Hematopoietic multipotent progenitor cell treated with erythropoietin and hydrocortisone succinate and interleukin-3 and kit ligand, for 8 days (in vitro differentiated cells): ENCODE measurements around the gene IL10.

Experiments
- DNase-seq: peaks from one replicate; pipeline ENCODE4 v3.0.0-alpha.2; 2015

Gene IL10

DNA sequence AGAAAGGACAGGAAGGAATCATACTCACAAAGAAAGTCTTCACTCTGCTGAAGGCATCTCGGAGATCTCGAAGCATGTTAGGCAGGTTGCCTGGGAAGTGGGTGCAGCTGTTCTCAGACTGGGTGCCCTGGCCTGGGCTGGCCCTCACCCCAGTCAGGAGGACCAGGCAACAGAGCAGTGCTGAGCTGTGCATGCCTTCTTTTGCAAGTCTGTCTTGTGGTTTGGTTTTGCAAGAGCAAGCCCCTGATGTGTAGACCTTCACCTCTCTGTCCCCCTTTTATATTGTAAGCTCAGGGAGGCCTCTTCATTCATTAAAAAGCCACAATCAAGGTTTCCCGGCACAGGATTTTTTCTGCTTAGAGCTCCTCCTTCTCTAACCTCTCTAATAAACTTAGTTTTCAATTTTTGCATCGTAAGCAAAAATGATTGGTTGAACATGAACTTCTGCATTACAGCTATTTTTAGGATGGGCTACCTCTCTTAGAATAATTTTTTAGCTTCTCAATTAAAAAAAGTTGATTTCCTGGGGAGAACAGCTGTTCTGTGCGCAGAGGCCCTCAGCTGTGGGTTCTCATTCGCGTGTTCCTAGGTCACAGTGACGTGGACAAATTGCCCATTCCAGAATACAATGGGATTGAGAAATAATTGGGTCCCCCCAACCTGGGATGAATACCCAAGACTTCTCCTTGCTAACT lies at the start of gene IL10:
Gene IL10 (minus strand): TSS at position 252 of the 695 bp plus-strand sequence. CDS start 59 bp downstream, at position 193.
- DNase-seq, result no peak

- no peak for DNase-seq
Measured at GRCh38 chr1:206821493-206821892, 49.2 kb upstream of the IL10 start.

GRCh38 chr1:206816390-206817287 lies 44.3 kb upstream of the IL10 start:
- DNase-seq, result peak; percentile 93

- peak; percentile 26 for DNase-seq
Measured at GRCh38 chr1:206814716-206815341, 42.5 kb upstream of the IL10 start.

- DNase-seq, result no peak
Measured at GRCh38 chr1:206812471-206812870, 40.2 kb upstream of the IL10 start.

DNA sequence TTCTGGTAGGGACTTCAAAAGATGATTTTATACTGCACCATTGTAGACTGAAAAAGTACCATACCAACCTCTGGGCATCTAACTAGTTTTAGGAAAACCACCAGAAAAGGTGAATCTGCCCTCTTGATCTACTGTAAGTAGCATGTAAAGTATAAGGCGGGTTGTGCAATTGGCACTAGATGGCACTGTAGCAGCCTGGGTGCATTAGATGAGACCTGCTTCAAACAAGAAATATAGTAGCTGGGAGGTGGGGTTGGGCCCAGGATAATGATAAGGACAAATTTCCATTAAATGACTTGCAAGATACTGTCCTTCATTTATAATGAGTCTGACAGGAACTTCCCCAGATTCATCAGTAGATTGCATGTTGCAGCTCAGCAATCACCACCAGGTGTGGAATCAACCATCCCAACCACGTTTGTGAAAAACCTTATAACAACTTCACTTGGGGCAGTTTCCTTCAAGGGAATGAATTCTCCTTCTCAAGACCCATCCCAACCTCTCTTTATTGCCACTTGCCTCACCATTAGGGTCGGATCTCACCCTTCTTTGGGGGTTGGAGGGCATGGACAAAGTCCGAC lies 37.3 kb upstream of the IL10 start:
- peak; percentile 73 for DNase-seq

GRCh38 chr1:206808615-206809014 lies 36.3 kb upstream of the IL10 start:
- DNase-seq, result peak; percentile 51

GRCh38 chr1:206805357-206805756 lies 33.1 kb upstream of the IL10 start:
- no peak for DNase-seq

DNA sequence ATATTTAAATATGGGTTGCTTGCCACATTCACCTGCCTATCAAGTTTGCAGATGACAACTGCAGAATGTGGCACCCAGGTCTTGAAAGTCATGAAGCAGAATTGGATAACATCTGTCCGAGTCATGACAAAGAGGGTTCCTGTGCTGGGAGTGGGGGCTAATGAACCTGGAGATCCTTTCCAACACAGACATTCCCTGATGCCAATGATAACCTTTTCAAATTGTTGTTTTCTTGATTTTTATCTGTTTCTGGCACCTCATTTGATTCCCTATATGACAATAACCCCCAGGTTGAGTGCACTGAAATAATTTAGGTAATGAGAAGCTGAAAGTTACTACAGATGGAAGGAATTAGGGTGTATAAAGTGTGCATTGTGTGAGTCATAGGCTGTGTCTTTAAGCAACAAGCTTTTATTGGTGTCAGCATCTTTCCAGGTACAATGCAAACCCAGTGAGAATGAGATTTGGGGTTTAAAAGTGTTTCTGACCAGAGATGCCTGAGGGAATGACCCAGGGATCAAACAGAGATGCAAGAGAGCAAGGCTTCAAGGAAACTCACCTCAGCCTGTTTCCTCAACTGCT lies 32.0 kb upstream of the IL10 start:
- no peak for DNase-seq

- no peak for DNase-seq
Measured at GRCh38 chr1:206803221-206803730, 31.0 kb upstream of the IL10 start.

- DNase-seq, result no peak
Measured at GRCh38 chr1:206802401-206802800, 30.1 kb upstream of the IL10 start.

GRCh38 chr1:206801467-206801866 lies 29.2 kb upstream of the IL10 start:
- no peak for DNase-seq

DNA sequence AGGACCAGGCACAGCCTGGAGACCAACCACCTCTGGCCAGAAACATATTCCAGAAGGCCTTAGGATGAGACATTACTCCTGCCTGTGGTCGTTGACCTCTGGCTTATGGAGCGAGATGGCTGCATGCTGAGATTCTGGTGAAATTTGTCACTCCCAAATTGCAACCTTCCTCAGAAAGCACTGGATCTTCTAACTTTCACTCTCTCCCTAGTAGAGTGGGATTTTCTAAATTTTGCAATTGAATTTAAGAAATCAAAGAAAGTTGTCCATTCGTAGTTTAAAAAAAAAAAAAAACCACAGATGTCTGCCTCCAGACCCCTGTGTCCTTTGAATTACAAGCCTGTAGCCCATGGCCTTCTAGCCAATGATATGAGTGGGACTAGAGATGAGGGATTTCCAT lies 28.6 kb upstream of the IL10 start:
- no peak for DNase-seq

DNA sequence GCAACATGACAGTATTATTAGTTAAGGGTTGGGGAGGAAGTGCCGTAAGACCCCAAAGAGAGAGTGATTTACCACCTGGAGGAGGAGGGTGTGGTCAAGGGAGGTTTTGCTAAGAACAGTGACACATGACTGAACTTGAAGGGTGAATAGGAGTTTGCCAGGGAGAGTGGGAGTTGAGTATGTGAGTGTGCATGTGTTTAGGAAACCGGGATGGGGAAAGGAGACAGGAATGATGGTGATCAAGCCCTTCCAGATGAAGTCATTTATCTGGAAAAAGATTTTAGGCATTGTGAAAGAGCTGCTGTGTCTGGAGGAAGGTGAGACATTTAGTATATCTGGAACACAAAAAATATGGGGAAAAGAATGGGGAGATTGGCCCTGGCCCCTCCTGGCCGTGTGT lies 28.1 kb upstream of the IL10 start:
- DNase-seq, result no peak

- DNase-seq, result no peak
Measured at GRCh38 chr1:206799311-206799710, 27.0 kb upstream of the IL10 start.

- no peak for DNase-seq
Measured at GRCh38 chr1:206798384-206798996, 26.2 kb upstream of the IL10 start.

DNA sequence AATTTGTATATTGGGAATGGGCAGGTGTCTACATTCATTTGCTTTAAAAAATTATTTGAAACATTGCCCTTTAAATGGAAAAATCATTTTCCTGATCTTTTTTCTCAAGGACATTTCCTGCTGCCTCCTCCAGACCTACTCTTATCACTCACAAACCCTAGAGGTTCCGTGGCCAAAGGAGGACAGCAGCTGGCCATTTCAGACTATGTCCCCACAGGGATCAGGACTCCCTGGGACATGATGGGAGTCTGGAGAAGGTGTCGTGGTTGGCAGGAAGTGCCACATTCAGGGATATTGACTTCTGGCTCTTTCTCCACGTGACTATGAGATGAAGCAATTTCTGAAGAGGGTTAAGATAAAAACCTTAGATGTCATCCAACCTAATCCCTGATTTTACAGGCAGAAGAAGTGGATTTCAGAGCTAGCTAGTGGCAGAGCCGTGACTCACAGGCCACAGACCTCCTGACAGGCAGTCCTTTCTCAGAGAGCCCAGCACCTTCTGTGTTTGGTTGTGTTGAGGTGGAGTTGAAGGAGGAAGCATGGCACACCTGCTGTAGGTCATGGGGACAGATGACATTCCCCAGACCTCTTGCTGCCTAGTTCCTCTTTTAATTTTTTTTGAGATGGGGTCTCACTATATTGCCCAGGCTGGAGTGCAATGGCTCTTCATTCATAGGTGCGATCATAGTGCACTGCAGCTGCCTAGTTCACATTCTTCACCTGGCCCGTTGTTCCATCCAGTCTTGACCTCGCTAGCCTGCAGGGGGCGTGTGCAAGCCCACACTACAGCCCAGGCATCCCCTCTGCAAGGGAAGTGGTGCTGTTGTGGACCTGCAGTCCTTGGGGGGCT lies 25.5 kb upstream of the IL10 start:
- peak; percentile 41 for DNase-seq

GRCh38 chr1:206796981-206797402 lies 24.7 kb upstream of the IL10 start:
- no peak for DNase-seq

DNA sequence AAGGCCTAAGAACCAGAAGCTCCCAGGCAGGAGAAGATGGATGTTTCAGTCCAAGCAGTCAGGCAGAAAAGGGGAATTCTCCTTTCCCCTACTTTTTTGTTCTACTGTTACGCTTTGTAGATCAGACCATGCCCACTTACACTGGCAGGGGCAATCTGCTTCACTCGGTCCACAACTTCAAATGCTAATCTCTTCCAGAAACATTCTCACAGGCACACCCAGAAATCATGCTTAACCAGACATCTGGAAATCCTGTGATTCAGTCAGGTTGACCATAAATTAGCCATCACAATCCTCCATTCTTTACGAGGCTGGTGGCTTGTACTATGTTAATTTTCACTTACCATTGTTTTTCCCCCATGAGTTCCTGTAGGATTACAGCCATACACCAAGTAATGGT lies 23.8 kb upstream of the IL10 start:
- no peak for DNase-seq

DNA sequence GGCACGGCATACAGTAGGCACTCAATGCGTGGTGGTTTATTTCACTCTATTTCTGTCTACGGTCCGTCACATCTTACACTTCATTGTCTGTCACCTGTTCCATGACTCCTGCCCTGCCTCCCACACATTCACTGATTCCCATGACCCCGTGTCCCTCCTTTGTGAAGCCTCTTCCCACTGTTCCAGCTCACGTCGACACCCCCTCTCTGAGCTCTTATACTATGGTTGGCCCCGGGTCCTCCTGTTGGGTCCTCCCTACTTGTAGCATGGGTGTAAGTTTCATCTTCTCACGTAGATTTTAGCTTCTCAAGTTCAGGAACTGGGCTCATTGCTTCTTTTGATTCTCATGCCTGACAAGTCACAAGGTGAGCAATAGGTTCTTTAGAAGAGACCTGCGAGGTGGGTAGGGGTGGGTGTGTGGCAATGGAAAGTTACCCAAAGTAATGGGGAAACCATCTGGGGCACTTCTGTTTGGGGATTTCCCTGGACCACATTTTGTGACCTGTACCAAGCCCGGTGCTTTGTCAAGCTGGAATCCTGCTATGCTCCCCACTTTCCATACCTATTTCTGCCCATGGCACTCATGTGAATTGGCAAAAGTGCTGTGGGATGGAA lies 22.1 kb upstream of the IL10 start:
- no peak for DNase-seq

GRCh38 chr1:206793620-206794019 lies 21.3 kb upstream of the IL10 start:
- no peak for DNase-seq
